ENCODE data around the gene NGEF.

Gene NGEF

DNA sequence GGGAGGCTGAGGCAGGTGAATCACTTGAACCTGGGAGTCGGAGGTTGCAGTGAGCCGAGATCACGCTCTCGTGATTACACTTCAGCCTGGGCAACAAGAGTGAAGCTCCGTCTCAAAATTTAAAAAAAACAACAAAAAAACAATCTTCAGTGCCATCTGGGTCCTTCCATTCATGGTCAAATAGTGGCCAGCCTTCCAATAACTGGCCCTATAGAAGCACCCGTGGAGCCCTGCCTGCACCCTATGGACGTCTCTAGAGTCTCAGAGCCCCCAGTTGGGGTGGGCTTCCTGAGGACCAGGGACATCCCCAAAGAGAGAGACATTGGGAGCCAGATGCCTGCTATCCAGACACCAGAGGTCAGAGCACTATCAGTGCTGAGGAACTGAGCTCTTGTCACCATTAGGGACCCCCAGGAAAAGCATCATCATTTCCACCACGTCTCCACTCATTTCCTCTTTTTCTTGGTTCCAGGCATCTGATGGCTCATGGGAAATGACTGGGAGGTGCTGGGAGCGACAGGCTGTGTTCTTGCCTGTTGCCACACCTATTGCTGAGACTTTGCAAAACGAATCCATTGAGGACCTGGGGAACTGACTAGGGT is 28.8 kb upstream of the NGEF start:
- no peak for DNase-seq

- no peak for DNase-seq
Observed at GRCh38 chr2:233040571-233040970, 27.5 kb upstream of the NGEF start.

DNA sequence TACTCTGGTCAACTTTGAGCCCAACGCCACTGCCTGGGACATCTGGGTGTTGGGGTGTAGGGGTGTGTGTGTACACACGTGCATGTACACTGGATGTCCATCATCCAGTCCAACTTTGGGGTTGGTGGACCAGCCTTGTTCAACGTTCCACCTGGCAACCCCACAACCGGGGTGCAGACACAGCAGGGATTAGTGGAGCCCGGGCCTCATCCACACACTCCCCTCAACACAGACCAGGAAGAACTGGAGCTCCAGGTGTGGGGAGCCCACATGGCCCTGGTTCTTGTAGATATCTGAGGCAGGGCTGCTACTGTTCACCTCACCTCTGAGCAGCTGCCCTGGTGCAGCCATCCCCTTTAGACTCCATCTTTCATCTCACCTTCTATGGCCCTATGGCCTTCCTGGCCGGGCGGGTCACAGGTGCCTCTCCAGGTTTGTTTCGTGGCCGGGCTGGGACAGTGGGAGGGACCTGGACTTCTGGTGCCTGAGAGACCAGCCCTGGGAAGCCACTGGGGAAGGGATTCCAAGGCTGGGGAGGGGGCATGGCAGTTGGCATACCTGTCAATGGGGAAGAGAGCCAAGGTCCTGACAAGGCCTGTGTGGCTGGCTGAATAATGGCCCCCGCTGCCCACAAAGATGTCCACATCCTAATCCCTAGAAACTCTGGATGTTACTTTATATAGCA is 26.9 kb upstream of the NGEF start:
- DNase-seq, result no peak

DNA sequence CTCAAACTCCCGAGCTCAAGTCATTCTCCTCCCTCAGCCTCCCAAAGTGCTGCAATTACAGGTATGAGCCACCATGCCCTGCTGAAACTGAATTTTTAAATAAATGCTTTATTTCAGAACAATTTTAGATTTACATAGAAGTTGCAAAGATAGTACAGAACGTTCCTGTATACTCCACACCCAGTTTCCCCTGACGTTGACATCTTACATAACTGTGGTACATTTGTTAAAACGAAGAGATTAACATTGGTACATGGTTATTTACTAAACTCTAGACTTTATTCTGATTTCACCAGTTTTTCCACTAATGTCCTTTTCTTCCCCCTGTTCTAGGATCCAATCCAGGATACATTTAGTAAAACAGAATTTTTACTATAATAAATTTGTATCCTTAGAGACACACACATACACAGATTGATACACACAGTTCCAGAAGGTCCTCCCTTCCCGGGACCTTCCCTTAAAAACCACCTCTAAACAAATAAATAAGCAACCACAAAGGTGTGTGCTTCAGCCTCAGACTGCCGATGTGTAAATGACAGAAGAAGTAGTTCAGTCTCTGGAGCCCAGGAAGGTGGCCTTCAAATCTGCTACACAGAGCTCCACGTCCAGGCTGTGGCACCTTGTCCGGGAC is 26.3 kb upstream of the NGEF start:
- no peak for DNase-seq

DNA sequence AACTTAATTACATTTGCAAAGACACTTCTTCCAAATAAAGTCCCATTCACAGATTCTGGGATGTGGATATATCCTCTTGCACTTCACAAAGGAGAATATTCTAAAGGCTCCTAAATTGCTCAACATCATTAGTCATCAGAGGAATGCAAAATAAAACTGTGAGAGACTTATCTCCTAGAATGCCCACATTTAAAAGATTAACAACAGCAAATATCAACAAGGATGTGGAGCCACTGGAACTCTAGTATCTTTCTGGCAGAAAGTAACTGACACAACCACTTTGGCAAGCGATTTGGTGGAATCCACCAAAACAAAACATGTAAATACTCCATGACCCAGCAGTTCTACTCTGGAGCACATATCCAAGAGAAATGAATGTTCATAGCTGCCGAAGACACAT is 24.0 kb upstream of the NGEF start:
- DNase-seq, result no peak

GRCh38 chr2:233036162-233036838 is 23.2 kb upstream of the NGEF start:
- no peak for DNase-seq

DNA sequence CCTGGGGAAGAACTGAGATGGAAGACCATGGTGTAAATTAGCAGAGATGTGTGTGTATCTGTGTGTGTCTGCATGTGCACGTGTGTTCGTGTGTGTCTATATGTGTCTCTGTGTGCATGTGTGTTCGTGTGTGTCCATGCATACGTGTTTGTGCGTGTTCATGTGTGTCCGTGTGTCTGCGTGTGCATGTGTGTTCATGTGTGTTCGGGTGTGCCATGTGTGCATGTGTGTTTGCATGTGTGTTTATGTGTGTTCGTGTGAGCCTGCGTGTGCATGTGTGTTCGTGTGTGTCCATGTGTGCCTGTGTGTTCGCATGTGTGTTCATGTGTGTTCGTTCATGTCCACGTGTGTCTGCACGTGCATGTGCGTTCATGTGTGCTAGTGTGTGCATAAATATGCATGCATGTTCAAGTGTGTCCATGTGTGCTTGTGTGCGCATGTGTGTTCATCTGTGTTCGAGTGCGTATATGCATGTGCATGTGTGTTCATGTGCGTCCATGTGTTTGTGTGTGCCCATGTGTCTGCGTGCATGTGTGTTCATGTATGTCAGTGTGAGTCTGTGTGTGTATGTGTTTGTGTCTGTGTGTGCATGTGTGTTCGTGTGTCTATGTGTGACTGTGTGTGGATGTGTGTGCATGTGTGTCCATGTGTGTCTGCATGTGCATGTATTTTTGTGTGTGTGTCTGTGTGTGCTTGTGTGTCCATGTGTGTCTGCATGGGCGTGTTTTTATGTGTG is 22.5 kb upstream of the NGEF start:
- DNase-seq, result no peak

DNA sequence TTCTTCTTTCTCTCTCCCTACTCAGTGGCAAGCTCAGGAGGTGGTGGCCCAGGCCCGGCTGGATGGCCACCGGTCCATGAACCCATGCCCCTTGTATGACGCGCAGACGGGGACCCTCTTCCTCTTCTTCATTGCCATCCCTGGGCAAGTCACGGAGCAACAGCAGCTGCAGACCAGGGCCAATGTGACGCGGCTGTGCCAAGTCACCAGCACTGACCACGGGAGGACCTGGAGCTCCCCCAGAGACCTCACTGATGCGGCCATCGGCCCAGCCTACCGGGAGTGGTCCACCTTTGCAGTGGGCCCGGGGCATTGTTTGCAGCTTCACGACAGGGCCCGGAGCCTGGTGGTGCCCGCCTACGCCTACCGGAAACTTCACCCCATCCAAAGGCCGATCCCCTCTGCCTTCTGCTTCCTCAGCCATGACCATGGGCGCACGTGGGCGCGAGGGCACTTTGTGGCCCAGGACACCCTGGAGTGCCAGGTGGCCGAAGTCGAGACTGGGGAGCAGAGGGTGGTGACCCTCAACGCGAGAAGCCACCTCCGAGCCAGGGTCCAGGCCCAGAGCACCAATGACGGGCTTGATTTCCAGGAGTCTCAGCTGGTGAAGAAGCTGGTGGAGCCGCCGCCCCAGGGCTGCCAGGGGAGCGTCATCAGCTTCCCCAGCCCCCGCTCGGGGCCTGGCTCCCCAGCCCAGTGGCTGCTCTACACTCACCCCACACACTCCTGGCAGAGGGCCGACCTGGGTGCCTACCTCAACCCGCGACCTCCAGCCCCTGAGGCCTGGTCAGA is 21.2 kb upstream of the NGEF start:
- DNase-seq, result no peak

DNA sequence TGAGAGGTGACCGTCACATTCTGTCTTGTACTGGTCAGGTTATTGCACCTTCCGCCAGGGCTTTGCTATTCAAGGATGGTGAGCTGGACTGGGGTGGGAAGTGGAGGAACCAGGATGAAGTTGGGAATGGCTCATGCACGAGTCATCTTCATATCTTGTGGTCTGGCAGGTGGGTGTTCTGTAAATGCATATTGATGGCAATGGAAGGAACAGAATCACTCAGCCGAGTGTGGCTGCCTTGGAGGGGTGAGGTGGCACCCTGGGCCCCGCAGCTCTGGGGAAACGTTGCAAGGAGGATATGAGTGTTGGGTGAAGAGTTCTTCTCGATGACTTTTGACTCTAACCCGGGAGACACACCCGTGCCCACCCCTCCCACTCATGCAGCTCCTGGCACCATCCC is 20.6 kb upstream of the NGEF start:
- DNase-seq, result no peak

GRCh38 chr2:233032551-233033320 is 19.7 kb upstream of the NGEF start, which contains the start of gene NEU2:
NEU2 (plus strand) TSS chr2:233032672; CDS start chr2:233032672, 0 bp downstream.
- DNase-seq, result no peak

- DNase-seq, result no peak
Observed at GRCh38 chr2:233031556-233032500, 18.8 kb upstream of the NGEF start.

- DNase-seq, result no peak
Observed at GRCh38 chr2:233029321-233029720, 16.3 kb upstream of the NGEF start.

DNA sequence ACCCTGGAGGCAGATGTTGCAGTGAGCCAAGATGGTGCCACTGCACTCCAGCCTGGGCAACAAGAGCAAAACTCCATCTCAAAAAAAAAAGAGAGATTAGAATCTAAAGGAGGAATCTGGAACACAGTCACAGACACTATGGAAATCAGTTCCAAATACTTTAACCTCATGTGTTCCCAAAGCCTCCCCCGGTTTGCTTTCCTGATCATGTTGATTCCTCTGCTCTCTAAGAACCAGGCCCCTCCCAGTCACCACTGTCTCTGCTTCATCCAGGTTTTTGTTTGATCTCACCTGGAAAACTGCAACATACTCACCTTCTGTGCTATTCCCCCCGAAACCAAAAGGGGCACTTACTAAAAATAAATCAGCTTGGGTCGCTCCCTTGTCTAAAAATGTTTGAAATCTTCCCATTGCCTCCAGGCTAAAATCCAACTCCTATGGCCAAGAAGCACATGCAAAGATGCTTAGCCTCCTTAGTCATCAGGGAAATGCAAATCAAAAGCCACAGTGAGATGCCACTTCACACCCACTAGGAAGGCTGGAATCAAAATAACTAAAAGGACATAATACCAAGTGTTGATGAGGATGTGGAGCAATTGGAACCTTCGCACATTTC is 13.2 kb upstream of the NGEF start:
- DNase-seq, result no peak

DNA sequence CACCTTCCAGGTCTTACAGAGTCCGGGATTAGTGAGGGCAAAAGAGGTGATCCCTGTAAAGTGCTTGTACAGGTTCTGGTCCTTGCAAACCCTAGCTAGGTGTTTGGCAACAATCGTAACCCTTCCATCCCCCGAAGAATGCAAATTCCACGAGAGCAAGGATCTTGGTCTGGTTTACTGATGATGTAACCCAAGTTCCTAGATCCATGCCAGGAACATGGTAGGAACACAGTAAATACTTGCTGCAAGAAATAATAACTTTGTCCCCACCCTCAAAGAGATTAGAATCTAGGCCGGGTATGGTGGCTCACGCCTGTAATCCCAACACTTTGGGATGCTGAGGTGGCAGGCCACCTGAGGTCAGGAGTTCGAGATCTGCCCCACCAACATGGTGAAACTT is 12.7 kb upstream of the NGEF start:
- no peak for DNase-seq

DNA sequence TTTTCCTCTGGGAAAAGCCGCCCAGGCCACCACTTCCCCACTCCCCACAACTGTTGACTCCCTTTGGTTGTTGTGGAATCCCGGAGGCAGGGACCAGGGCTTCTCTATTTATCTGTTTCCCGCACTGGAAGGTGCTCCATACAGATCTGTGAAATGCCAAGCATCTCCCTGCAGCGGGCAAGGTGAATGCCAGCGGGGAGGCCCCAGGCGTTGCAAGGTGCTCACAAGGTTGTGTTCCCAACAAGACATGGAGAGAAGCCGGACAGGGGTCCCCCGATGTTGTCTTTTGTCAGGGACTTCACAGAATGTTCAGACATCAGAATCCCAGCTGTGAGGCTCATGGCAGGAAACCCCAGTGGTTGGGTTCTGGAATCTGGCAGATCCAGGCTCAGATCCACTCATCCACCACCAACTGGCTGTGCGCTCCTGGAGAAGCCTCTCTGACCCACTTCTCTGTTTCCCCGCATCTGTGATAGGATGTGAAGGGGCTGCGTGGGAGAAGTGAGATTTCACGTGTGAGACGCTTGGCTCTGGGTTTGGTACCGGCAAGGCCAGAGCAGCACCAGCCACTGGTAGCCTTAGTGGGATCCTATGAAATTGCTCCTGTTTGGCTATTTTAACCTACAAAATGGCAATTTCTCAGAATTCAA is 10.8 kb upstream of the NGEF start:
- no peak for DNase-seq

DNA sequence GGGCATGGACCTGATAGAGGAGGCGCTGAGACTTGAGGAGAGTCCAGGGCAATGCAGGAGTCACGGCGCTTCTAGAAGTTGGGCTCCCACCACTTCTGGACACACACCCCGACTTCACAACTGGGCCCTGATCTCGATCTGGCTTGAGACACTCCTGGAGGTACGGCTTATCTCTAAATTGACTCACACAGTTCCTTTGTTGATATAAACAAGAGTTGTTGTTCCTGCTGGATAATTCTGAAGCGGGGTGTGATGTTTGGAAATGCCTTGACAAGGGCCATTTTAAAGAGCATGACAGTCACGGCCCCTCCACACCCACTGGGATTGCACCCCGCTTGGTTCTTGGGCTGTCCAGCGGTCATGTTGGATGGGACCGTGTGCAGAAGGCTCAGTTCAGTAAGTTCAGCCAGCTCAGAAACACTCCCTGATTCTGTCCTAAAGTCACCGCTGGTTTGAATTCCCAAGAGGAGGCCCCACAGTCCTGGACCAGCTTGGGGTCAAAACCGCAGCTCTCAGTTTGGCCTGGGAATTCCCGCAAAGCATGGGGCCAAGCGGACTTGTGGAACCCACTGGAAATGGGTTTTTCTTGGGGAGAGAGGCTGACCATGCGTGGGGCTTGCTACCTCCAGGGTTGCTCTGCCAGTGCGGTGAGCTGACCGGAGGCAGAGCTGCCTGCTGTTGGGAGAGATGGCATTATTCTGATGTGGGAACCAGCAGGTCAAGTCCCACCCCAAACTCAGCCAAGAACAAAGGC is 10.1 kb upstream of the NGEF start:
- DNase-seq, result no peak

DNA sequence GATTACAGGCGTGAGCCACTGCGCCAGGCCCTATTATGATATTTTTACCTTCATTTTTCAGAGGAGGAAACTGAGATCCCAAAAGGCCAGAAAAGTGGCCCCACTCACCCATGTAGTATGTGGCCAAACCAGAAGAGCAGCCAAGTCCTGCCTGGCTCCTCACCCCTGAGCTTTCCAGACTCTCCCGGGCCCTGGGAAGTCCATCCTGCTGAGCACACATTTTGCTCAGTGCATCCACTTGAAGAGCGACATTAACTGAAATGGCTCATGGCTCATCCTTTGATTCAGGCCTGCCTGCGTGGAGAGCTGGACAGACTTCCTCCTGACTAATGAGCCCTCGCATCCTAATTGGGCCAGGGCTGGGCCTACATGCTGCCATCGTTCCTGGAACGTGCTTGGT is 9.5 kb upstream of the NGEF start:
- DNase-seq, result no peak

- no peak for DNase-seq
Observed at GRCh38 chr2:233021771-233022170, 8.7 kb upstream of the NGEF start.

All from T-helper 9 cell (primary cell).